ENCODE measurements around the gene ADGRE3.

The ADGRE3 gene

GRCh38 chr19:14689598-14690503 is 15.2 kb upstream of the ADGRE3 start, which contains the start of gene ZNF333:
Gene ZNF333, plus strand, starts transcription at chr19:14690048. Its CDS starts 3,444 bp downstream, at chr19:14693492.
- H3K56ac ChIP-seq (ENCODE audit: low read length) = peak within 1 kb of the TSS; percentile 87
- peak within 1 kb of the TSS; percentile 74 for H3K4ac ChIP-seq (ENCODE audit: low read depth, low read length)
- H3K79me2 ChIP-seq (ENCODE audit: control insufficient read depth, insufficient read depth, low read length) = no peaks in the 10 kb centered on the region
- no CpG with 5 or more reads among the region's 66 CpGs for WGBS (ENCODE audit: extremely low coverage, insufficient coverage, low lambda C conversion rate)
- no peak within 1 kb of the TSS for H3K23ac ChIP-seq (ENCODE audit: low read length)
- H2BK15ac ChIP-seq (replicated peaks; ENCODE audit: low read depth) = no peak within 1 kb of the TSS
- H4K5ac ChIP-seq (ENCODE audit: low read length) = no peak within 1 kb of the TSS
- H3K4me3 ChIP-seq (ENCODE audit: low read length) = peak within 1 kb of the TSS; percentile 72
- peak within 1 kb of the TSS; percentile 99 for H3K18ac ChIP-seq (ENCODE audit: low read length)
- no peak within 1 kb of the TSS for H2AK5ac ChIP-seq (ENCODE audit: low read length)
- H3K79me1 ChIP-seq (ENCODE audit: low read length) = no peaks in the 10 kb centered on the region
- H3K36me3 ChIP-seq (ENCODE audit: control insufficient read depth, insufficient read depth, low read length) = no peaks in the 10 kb centered on the region
- H3K4me2 ChIP-seq (ENCODE audit: low read length) = peak within 1 kb of the TSS; percentile 37
- DNase-seq = peak; percentile 94
- H2BK5ac ChIP-seq (ENCODE audit: low read length) = no peak within 1 kb of the TSS
- peak within 1 kb of the TSS; percentile 76 for H4K8ac ChIP-seq (ENCODE audit: low read depth, low read length)
- no peaks in the 10 kb centered on the region for H3K27me3 ChIP-seq (ENCODE audit: insufficient read depth, low read length, poor library complexity)
- no peaks in the 10 kb centered on the region for H3K4me1 ChIP-seq (ENCODE audit: control insufficient read depth, low read depth, low read length)
- H2BK120ac ChIP-seq (ENCODE audit: low read depth, low read length) = no peak within 1 kb of the TSS
- peak within 1 kb of the TSS; percentile 66 for H3K9ac ChIP-seq (ENCODE audit: low read length)
- peak within 1 kb of the TSS; percentile 96 for H3K27ac ChIP-seq (ENCODE audit: low read depth, low read length)

- Histone ChIP-seq H2BK5ac (ENCODE audit: low read length) (no peak overlapping the region), H3K4me1 (ENCODE audit: control insufficient read depth, low read depth, low read length) (no peaks in the 10 kb centered on the region), H3K23ac (ENCODE audit: low read length) (no peak overlapping the region), H3K56ac (ENCODE audit: low read length) (no peak overlapping the region), H3K27ac (ENCODE audit: low read depth, low read length) (no peak overlapping the region), H3K4me3 (ENCODE audit: low read length) (no peak overlapping the region), H3K36me3 (ENCODE audit: control insufficient read depth, insufficient read depth, low read length) (no peaks in the 10 kb centered on the region), H3K9ac (ENCODE audit: low read length) (no peak overlapping the region), H3K4me2 (ENCODE audit: low read length) (no peak overlapping the region), H3K18ac (ENCODE audit: low read length) (no peak overlapping the region), H4K8ac (ENCODE audit: low read depth, low read length) (no peak overlapping the region), H3K79me1 (ENCODE audit: low read length) (no peaks in the 10 kb centered on the region), H3K79me2 (ENCODE audit: control insufficient read depth, insufficient read depth, low read length) (no peaks in the 10 kb centered on the region), H4K5ac (ENCODE audit: low read length) (no peak overlapping the region), H2BK120ac (ENCODE audit: low read depth, low read length) (no peak overlapping the region), H3K4ac (ENCODE audit: low read depth, low read length) (no peak overlapping the region), H3K27me3 (ENCODE audit: insufficient read depth, low read length, poor library complexity) (no peaks in the 10 kb centered on the region), H2BK15ac (replicated peaks; ENCODE audit: low read depth) (no peak overlapping the region), H2AK5ac (ENCODE audit: low read length) (no peak overlapping the region)
- DNase-seq = peak; percentile 27
- WGBS (ENCODE audit: extremely low coverage, insufficient coverage, low lambda C conversion rate) = no CpG with 5 or more reads among the region's 3 CpGs
Observed at GRCh38 chr19:14686411-14686810, 11.8 kb upstream of the ADGRE3 start.

GRCh38 chr19:14683439-14683838 is 8.8 kb upstream of the ADGRE3 start:
- WGBS (ENCODE audit: extremely low coverage, insufficient coverage, low lambda C conversion rate) = no CpG with 5 or more reads among the region's 3 CpGs
- no peak overlapping the region for H3K18ac ChIP-seq (ENCODE audit: low read length)
- H3K79me2 ChIP-seq (ENCODE audit: control insufficient read depth, insufficient read depth, low read length) = no peaks in the 10 kb centered on the region
- no peak overlapping the region for H3K23ac ChIP-seq (ENCODE audit: low read length)
- no peak overlapping the region for H2BK15ac ChIP-seq (replicated peaks; ENCODE audit: low read depth)
- no peak overlapping the region for H4K5ac ChIP-seq (ENCODE audit: low read length)
- no peak overlapping the region for H3K56ac ChIP-seq (ENCODE audit: low read length)
- H3K4me1 ChIP-seq (ENCODE audit: control insufficient read depth, low read depth, low read length) = no peaks in the 10 kb centered on the region
- no peaks in the 10 kb centered on the region for H3K27me3 ChIP-seq (ENCODE audit: insufficient read depth, low read length, poor library complexity)
- no peaks in the 10 kb centered on the region for H3K36me3 ChIP-seq (ENCODE audit: control insufficient read depth, insufficient read depth, low read length)
- no peak overlapping the region for H2BK120ac ChIP-seq (ENCODE audit: low read depth, low read length)
- H4K8ac ChIP-seq (ENCODE audit: low read depth, low read length) = no peak overlapping the region
- H3K27ac ChIP-seq (ENCODE audit: low read depth, low read length) = no peak overlapping the region
- DNase-seq = no peak
- H2BK5ac ChIP-seq (ENCODE audit: low read length) = no peak overlapping the region
- no peak overlapping the region for H3K4me2 ChIP-seq (ENCODE audit: low read length)
- H3K4ac ChIP-seq (ENCODE audit: low read depth, low read length) = no peak overlapping the region
- H3K4me3 ChIP-seq (ENCODE audit: low read length) = no peak overlapping the region
- no peak overlapping the region for H3K9ac ChIP-seq (ENCODE audit: low read length)
- H2AK5ac ChIP-seq (ENCODE audit: low read length) = no peak overlapping the region
- H3K79me1 ChIP-seq (ENCODE audit: low read length) = no peaks in the 10 kb centered on the region

GRCh38 chr19:14682084-14682483 is 7.4 kb upstream of the ADGRE3 start:
- Histone ChIP-seq H4K8ac (ENCODE audit: low read depth, low read length) (no peak overlapping the region), H3K79me2 (ENCODE audit: control insufficient read depth, insufficient read depth, low read length) (no peaks in the 10 kb centered on the region), H2BK15ac (replicated peaks; ENCODE audit: low read depth) (no peak overlapping the region), H2BK5ac (ENCODE audit: low read length) (no peak overlapping the region), H2BK120ac (ENCODE audit: low read depth, low read length) (no peak overlapping the region), H3K4me1 (ENCODE audit: control insufficient read depth, low read depth, low read length) (no peaks in the 10 kb centered on the region), H3K4ac (ENCODE audit: low read depth, low read length) (no peak overlapping the region), H3K27ac (ENCODE audit: low read depth, low read length) (no peak overlapping the region), H4K5ac (ENCODE audit: low read length) (no peak overlapping the region), H3K56ac (ENCODE audit: low read length) (no peak overlapping the region), H3K36me3 (ENCODE audit: control insufficient read depth, insufficient read depth, low read length) (no peaks in the 10 kb centered on the region), H3K4me2 (ENCODE audit: low read length) (no peak overlapping the region), H3K23ac (ENCODE audit: low read length) (no peak overlapping the region), H3K79me1 (ENCODE audit: low read length) (no peaks in the 10 kb centered on the region), H3K9ac (ENCODE audit: low read length) (no peak overlapping the region), H2AK5ac (ENCODE audit: low read length) (no peak overlapping the region), H3K4me3 (ENCODE audit: low read length) (no peak overlapping the region), H3K27me3 (ENCODE audit: insufficient read depth, low read length, poor library complexity) (no peaks in the 10 kb centered on the region), H3K18ac (ENCODE audit: low read length) (no peak overlapping the region)
- DNase-seq = no peak
- 100% methylated on average over 2 of the region's 2 CpGs for WGBS (ENCODE audit: extremely low coverage, insufficient coverage, low lambda C conversion rate)

- no peak overlapping the region for H4K8ac ChIP-seq (ENCODE audit: low read depth, low read length)
- H3K18ac ChIP-seq (ENCODE audit: low read length) = no peak overlapping the region
- H2BK5ac ChIP-seq (ENCODE audit: low read length) = no peak overlapping the region
- H3K4ac ChIP-seq (ENCODE audit: low read depth, low read length) = no peak overlapping the region
- no peak overlapping the region for H4K5ac ChIP-seq (ENCODE audit: low read length)
- no peaks in the 10 kb centered on the region for H3K4me1 ChIP-seq (ENCODE audit: control insufficient read depth, low read depth, low read length)
- no peak for DNase-seq
- WGBS (ENCODE audit: extremely low coverage, insufficient coverage, low lambda C conversion rate) = 100% methylated on average over 3 of the region's 9 CpGs
- H2AK5ac ChIP-seq (ENCODE audit: low read length) = no peak overlapping the region
- H3K4me2 ChIP-seq (ENCODE audit: low read length) = no peak overlapping the region
- H3K79me1 ChIP-seq (ENCODE audit: low read length) = no peaks in the 10 kb centered on the region
- H3K4me3 ChIP-seq (ENCODE audit: low read length) = no peak overlapping the region
- no peak overlapping the region for H3K23ac ChIP-seq (ENCODE audit: low read length)
- no peaks in the 10 kb centered on the region for H3K36me3 ChIP-seq (ENCODE audit: control insufficient read depth, insufficient read depth, low read length)
- no peak overlapping the region for H3K9ac ChIP-seq (ENCODE audit: low read length)
- H3K79me2 ChIP-seq (ENCODE audit: control insufficient read depth, insufficient read depth, low read length) = no peaks in the 10 kb centered on the region
- no peak overlapping the region for H2BK15ac ChIP-seq (replicated peaks; ENCODE audit: low read depth)
- H2BK120ac ChIP-seq (ENCODE audit: low read depth, low read length) = no peak overlapping the region
- no peak overlapping the region for H3K56ac ChIP-seq (ENCODE audit: low read length)
- H3K27ac ChIP-seq (ENCODE audit: low read depth, low read length) = no peak overlapping the region
- no peaks in the 10 kb centered on the region for H3K27me3 ChIP-seq (ENCODE audit: insufficient read depth, low read length, poor library complexity)
Observed at GRCh38 chr19:14678199-14678598, 3.6 kb upstream of the ADGRE3 start.

All from mesendoderm (in vitro differentiated cells).